H1 (cell line): Measurements from ENCODE around the gene DPEP1.

Source experiments
- BACH1 ChIP-seq: IDR thresholded peaks from 2 replicates; pipeline ENCODE4 v1.6.1; 2012; ENCODE audit warnings: low read length, improper control_type of control experiment
- BCL11A ChIP-seq, 2 experiments: IDR thresholded peaks; one replicate each; pipeline ENCODE4 v1.6.1; 2011; ENCODE audit warnings: low read depth in 2 of 2, low read length in 2 of 2, mild to moderate bottlenecking in 2 of 2
- CHD1 ChIP-seq: IDR thresholded peaks from 2 replicates; pipeline ENCODE4 v1.6.1; 2012; ENCODE audit warnings: low read depth, low read length, improper control_type of control experiment
- EZH2 ChIP-seq: fragments of 200-600 bp; sonication (generic); IDR thresholded peaks from 2 replicates; pipeline ENCODE4 v1.7.1; 2012; ENCODE audit warnings: low read depth, mild to moderate bottlenecking, moderate library complexity, low read length, inconsistent platforms; ENCODE audit not compliant: severe bottlenecking
- FOSL1 ChIP-seq: IDR thresholded peaks from 2 replicates; pipeline ENCODE4 v1.6.1; 2011; ENCODE audit warnings: mild to moderate bottlenecking, low read depth, low read length, moderate library complexity; ENCODE audit not compliant: insufficient read depth
- GABPA ChIP-seq: IDR thresholded peaks from 2 replicates; pipeline ENCODE4 v1.6.1; 2011; ENCODE audit warnings: mild to moderate bottlenecking, low read length, moderate library complexity, borderline replicate concordance; ENCODE audit not compliant: insufficient read depth
- JUN ChIP-seq: IDR thresholded peaks from 2 replicates; pipeline ENCODE4 v1.6.1; 2011; ENCODE audit warnings: low read depth, mild to moderate bottlenecking, improper control_type of control experiment, low read length
- POLR2AphosphoS5 ChIP-seq: IDR thresholded peaks from 2 replicates; pipeline ENCODE4 v1.6.1; 2011; ENCODE audit warnings: low read depth, low read length
- RAD21 ChIP-seq, 2 experiments: IDR thresholded peaks in 1 of 2; conservative IDR thresholded peaks in 1 of 2; 2 replicates each; pipeline ENCODE4 v1.6.1; 2011; ENCODE audit warnings: low read depth in 2 of 2, low read length in 2 of 2, improper control_type of control experiment in 1 of 2, inconsistent platforms in 1 of 2, mild to moderate bottlenecking in 1 of 2, moderate library complexity in 1 of 2
- RBBP5 ChIP-seq: IDR thresholded peaks from 2 replicates; pipeline ENCODE4 v1.7.1; 2012; ENCODE audit warnings: low read depth, mild to moderate bottlenecking, inconsistent platforms, low read length, moderate library complexity, borderline replicate concordance
- RFX5 ChIP-seq: IDR thresholded peaks from 2 replicates; pipeline ENCODE4 v1.6.1; 2011; ENCODE audit warnings: low read depth, low read length, improper control_type of control experiment, borderline replicate concordance
- ZNF274 ChIP-seq: IDR thresholded peaks from 2 replicates; pipeline ENCODE4 v1.7.0; 2012; ENCODE audit warnings: low read length, borderline replicate concordance; ENCODE audit errors: extremely low read depth
- TF ChIP-seq, protein P1 (sequence below), 3 experiments: IDR thresholded peaks; 1 replicate in 2 of 3; 2 replicates in 1 of 3; pipeline versions ENCODE4 v1.5.1 to v1.6.1; 2011; ENCODE audit warnings: low read length in 3 of 3, mild to moderate bottlenecking in 3 of 3, inconsistent platforms in 2 of 3, low read depth in 1 of 3, moderate library complexity in 1 of 3; ENCODE audit not compliant: insufficient read depth in 1 of 3; ENCODE audit errors: control extremely low read depth in 1 of 3

DNA sequence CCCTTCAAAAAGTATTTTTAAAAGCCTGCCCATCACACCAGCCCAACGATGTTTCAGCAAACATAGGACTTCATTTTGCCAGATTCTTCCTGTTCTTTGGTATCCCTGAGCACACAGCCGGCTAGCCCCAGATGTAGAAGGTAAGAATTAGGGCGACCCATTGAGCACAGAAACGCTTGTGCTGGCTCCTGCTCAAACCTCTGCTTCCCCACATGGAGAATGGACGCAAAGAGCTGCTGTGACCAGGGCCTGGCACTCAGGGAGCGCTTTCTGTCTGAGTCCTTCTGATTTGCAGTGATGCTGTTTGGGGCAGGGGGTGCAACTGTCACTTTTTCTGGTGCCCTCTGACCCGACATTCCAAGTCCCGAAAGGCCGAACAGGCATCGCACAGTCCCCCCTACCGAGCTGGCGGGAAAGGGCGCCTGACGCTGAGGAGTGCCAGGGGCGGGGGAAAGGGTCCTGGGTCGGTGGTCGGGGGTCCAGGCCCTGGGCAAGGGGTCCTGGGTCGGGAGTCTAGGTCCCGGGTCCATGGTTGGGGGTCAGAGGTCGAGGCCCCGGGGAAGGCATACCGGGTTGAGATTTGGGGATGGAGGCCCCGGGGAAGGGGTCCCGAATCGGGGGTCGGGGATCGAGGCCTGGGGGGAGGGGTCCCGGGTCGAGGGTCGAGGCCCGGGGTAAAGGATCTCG, 43.1 kb downstream of the DPEP1 start:
- TF ChIP-seq, protein P1, sequence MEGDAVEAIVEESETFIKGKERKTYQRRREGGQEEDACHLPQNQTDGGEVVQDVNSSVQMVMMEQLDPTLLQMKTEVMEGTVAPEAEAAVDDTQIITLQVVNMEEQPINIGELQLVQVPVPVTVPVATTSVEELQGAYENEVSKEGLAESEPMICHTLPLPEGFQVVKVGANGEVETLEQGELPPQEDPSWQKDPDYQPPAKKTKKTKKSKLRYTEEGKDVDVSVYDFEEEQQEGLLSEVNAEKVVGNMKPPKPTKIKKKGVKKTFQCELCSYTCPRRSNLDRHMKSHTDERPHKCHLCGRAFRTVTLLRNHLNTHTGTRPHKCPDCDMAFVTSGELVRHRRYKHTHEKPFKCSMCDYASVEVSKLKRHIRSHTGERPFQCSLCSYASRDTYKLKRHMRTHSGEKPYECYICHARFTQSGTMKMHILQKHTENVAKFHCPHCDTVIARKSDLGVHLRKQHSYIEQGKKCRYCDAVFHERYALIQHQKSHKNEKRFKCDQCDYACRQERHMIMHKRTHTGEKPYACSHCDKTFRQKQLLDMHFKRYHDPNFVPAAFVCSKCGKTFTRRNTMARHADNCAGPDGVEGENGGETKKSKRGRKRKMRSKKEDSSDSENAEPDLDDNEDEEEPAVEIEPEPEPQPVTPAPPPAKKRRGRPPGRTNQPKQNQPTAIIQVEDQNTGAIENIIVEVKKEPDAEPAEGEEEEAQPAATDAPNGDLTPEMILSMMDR (IDR thresholded peaks at IDR 0.05; ENCODE audit: control extremely low read depth in 1 of 3, insufficient read depth in 1 of 3, low read depth in 1 of 3, low read length in 3 of 3) = no peak
- TF ChIP-seq RFX5 (no peak), ZNF274 (no peak), FOSL1 (no peak), JUN (no peak), GABPA (no peak), EZH2 (no peak), RBBP5 (no peak), RAD21 (IDR thresholded peaks at IDR 0.05 in 1 of 2, conservative IDR thresholded peaks at IDR 0.05 in 1 of 2; ENCODE audit: low read depth in 2 of 2, low read length in 2 of 2) (no peak), BCL11A (IDR thresholded peaks at IDR 0.05; ENCODE audit: low read depth in 2 of 2, low read length in 2 of 2) (no peak), BACH1 (no peak), POLR2AphosphoS5 (no peak), CHD1 (no peak)
